Measurements from ENCODE around the gene GRN. TPM values are rescaled to one million over a fixed set of nuclear protein-coding genes. Genes with fewer than 3 reads are reported as not detected.

The GRN gene
- polyA plus RNA-seq, 1 of the 3 experiments (the other 2 are of a cell fraction): 442 TPM

GRCh38 chr17:44335968-44336367 is 9.1 kb upstream of the GRN start:
- Histone ChIP-seq H3K9ac (no peak overlapping the region), H3K4me3 (ENCODE audit: low read depth in 2 of 2, low read length in 1 of 2) (no peak overlapping the region), H3K27me3 (ENCODE audit: insufficient read depth) (no peaks in the 10 kb centered on the region), H3K9me3 (no peaks in the 10 kb centered on the region), H3K27ac (ENCODE audit: low read depth in 2 of 2, low read length in 1 of 2) (no peak overlapping the region), H3K9me2 (no peaks in the 10 kb centered on the region), H3F3A (replicated peaks; ENCODE audit: insufficient read depth) (peaks cover 2% of the 10 kb centered on the region), H2AFZ (ENCODE audit: low read depth) (no peak overlapping the region), H3K4me1 (ENCODE audit: control insufficient read depth in 1 of 2, insufficient read depth in 2 of 2, low read depth in 1 of 2, low read length in 1 of 2) (peaks cover 0 to 3% of the 10 kb centered on the region in 2 experiments; a peak in 1 of 4 replicates), H3K79me2 (ENCODE audit: insufficient read depth) (no peaks in the 10 kb centered on the region), H3K4me2 (no peak overlapping the region), H4K20me1 (ENCODE audit: insufficient read depth) (no peaks in the 10 kb centered on the region), H3K36me3 (replicated peaks in 1 of 2; ENCODE audit: control insufficient read depth in 1 of 2, insufficient read depth in 2 of 2, low read length in 1 of 2) (no peaks in the 10 kb centered on the region)
- ChIA-PET POLR2A (interaction anchor here (1.2 kb wide), 1 partner anchor 9 kb away, joined by 3 read pairs; no protein-coding TSS in a partner anchor), CTCF (interaction anchor here (0.6 to 1.0 kb wide), 4 partner anchors 10 to 27 kb away, joined by 3 to 5 read pairs (median 3); partner anchors contain the start of gene FAM171A2)
- WGBS (ENCODE audit: low lambda C conversion rate): 38% methylated on average over 4 of the region's 5 CpGs
- TF ChIP-seq NRF1 (IDR thresholded peaks at IDR 0.05; ENCODE audit: low read depth, low read length) (no peak), RXRA (IDR thresholded peaks at IDR 0.05; ENCODE audit: borderline replicate concordance, low read depth) (no peak), TAF1 (IDR thresholded peaks at IDR 0.05; ENCODE audit: borderline replicate concordance, low read depth, low read length) (no peak), TCF12 (IDR thresholded peaks at IDR 0.05) (no peak), SIN3A (IDR thresholded peaks at IDR 0.05; ENCODE audit: borderline replicate concordance, low read depth, low read length) (no peak), MEF2A (IDR thresholded peaks at IDR 0.05; ENCODE audit: borderline replicate concordance, low read depth) (no peak), FOXM1 (IDR thresholded peaks at IDR 0.05; ENCODE audit: low read depth) (no peak), RCOR1 (IDR thresholded peaks at IDR 0.05; ENCODE audit: low read length) (no peak), USF2 (IDR thresholded peaks at IDR 0.05; ENCODE audit: borderline replicate concordance, low read depth, low read length) (no peak), FOSL2 (IDR thresholded peaks at IDR 0.05; ENCODE audit: borderline replicate concordance, low read depth) (no peak), ELF1 (IDR thresholded peaks at IDR 0.05) (no peak), GATA2 (CRISPR knock-in tag; IDR thresholded peaks at IDR 0.05) (no peak), POLR2AphosphoS5 (IDR thresholded peaks at IDR 0.05; ENCODE audit: low read depth, low read length) (no peak), USF1 (IDR thresholded peaks at IDR 0.05; ENCODE audit: borderline replicate concordance, low read depth) (no peak), JUND (IDR thresholded peaks at IDR 0.05) (no peak)
- no peak for DNase-seq

- Histone ChIP-seq H4K20me1 (ENCODE audit: insufficient read depth) (no peaks in the 10 kb centered on the region), H3K9me2 (no peaks in the 10 kb centered on the region), H3K9ac (no peak overlapping the region), H3K4me2 (no peak overlapping the region), H3K27me3 (ENCODE audit: insufficient read depth) (no peaks in the 10 kb centered on the region), H3F3A (replicated peaks; ENCODE audit: insufficient read depth) (no peaks in the 10 kb centered on the region), H2AFZ (ENCODE audit: low read depth) (no peak overlapping the region), H3K27ac (ENCODE audit: low read depth in 2 of 2, low read length in 1 of 2) (no peak overlapping the region), H3K9me3 (no peaks in the 10 kb centered on the region), H3K4me1 (ENCODE audit: control insufficient read depth in 1 of 2, insufficient read depth in 2 of 2, low read depth in 1 of 2, low read length in 1 of 2) (no peaks in the 10 kb centered on the region), H3K4me3 (ENCODE audit: low read depth in 2 of 2, low read length in 1 of 2) (no peak overlapping the region), H3K36me3 (replicated peaks in 1 of 2; ENCODE audit: control insufficient read depth in 1 of 2, insufficient read depth in 2 of 2, low read length in 1 of 2) (no peaks in the 10 kb centered on the region), H3K79me2 (ENCODE audit: insufficient read depth) (no peaks in the 10 kb centered on the region)
- WGBS (ENCODE audit: low lambda C conversion rate): 53% methylated on average over 5 of the region's 6 CpGs
- DNase-seq: no peak
- POLR2A ChIA-PET: no interaction called here
- CTCF ChIA-PET: interaction anchor here (0.9 to 1.3 kb wide), 3 partner anchors 10 to 146 kb away, joined by 3 to 4 read pairs (median 4); partner anchors contain the start of gene FAM171A2
- no peak for TF ChIP-seq ZBTB33 (IDR thresholded peaks at IDR 0.05; ENCODE audit: borderline replicate concordance, low read depth)
- no peak for TF ChIP-seq CTCF (IDR thresholded peaks at IDR 0.05)
- TF ChIP-seq GABPA (IDR thresholded peaks at IDR 0.05; ENCODE audit: low read depth): no peak
- no peak for TF ChIP-seq SMC3 (IDR thresholded peaks at IDR 0.05; ENCODE audit: low read depth, low read length)
- TF ChIP-seq JUND (IDR thresholded peaks at IDR 0.05): no peak
- no peak for TF ChIP-seq POLR2AphosphoS5 (IDR thresholded peaks at IDR 0.05; ENCODE audit: low read depth, low read length)
- no peak for TF ChIP-seq PBX3 (IDR thresholded peaks at IDR 0.05)
- TF ChIP-seq YY1 (IDR thresholded peaks at IDR 0.05; ENCODE audit: low read depth): no peak
- no peak for TF ChIP-seq NRF1 (IDR thresholded peaks at IDR 0.05; ENCODE audit: low read depth, low read length)
- TF ChIP-seq RAD21 (IDR thresholded peaks at IDR 0.05; ENCODE audit: low read length): no peak
- TF ChIP-seq GATA2 (CRISPR knock-in tag; IDR thresholded peaks at IDR 0.05): no peak
- TF ChIP-seq ELF1 (IDR thresholded peaks at IDR 0.05): no peak
- no peak for TF ChIP-seq EP300 (IDR thresholded peaks at IDR 0.05; ENCODE audit: borderline replicate concordance in 1 of 2, low read depth in 1 of 2, low read length in 1 of 2)
- TF ChIP-seq CHD2 (IDR thresholded peaks at IDR 0.05; ENCODE audit: low read length, partially characterized antibody): no peak
Observed at GRCh38 chr17:44338702-44339101, 6.4 kb upstream of the GRN start.

Measured in SK-N-SH (cell line).